SK-MEL-5 (cell line): Measurements from ENCODE around the gene FBXO10. TPM values are rescaled to one million over a fixed set of nuclear protein-coding genes. Genes with fewer than 3 reads are reported as not detected.

Source experiments
- DNase-seq: peaks from one replicate; pipeline ENCODE4 v3.0.0-alpha.2; 2016; ENCODE audit warnings: low read depth, low spot score
- in situ Hi-C: cut with HindIII; loops from 2 replicates; pipeline ENCODE4 v1.10.0; 2016; ENCODE audit warnings: low sequenced_read_pairs, high pct_unique_total_duplicates, low pct_unique_long_range_greater_than_20kb
- polyA plus RNA-seq, 2 experiments: library from polyadenylated mRNA; depleted of rRNA; stranded (reverse); fragments of >200 nt; gene quantifications; 2 replicates each; pipeline ENCODE4 v1.2.3, GENCODE V29; 2015
- total RNA-seq: library from RNA; depleted of rRNA; stranded (reverse); fragments of >200 nt; shearing (Covaris generic); gene quantifications from 2 replicates; pipeline ENCODE4 v1.2.3, GENCODE V29; 2014; rRNA removed

Gene FBXO10
- 12.9 and 20.2 TPM in 2 replicates for total RNA-seq
- polyA plus RNA-seq (2015; cell fraction: cytosol; rRNA removed): 10.7 and 12.5 TPM in 2 replicates
- polyA plus RNA-seq (2015; cell fraction: nucleus; rRNA removed): 9.1 and 15.4 TPM in 2 replicates

- in situ Hi-C loops: no loop called here
- peak; percentile 46 for DNase-seq
Measured at GRCh38 chr9:37575921-37576721, at the start of gene FBXO10. FBXO10 (minus strand) TSS chr9:37576380; CDS start chr9:37541768, 34,612 bp downstream.

- no peak for DNase-seq
- in situ Hi-C loops: no loop called here
Measured at GRCh38 chr9:37625758-37626147, 49.6 kb upstream of the FBXO10 start.

- DNase-seq: no peak
- in situ Hi-C loops: no loop called here
Measured at GRCh38 chr9:37625036-37625757, 49.0 kb upstream of the FBXO10 start.

- in situ Hi-C loops: no loop called here
- DNase-seq: no peak
Measured at GRCh38 chr9:37624073-37624472, 47.9 kb upstream of the FBXO10 start.

GRCh38 chr9:37623267-37623666 lies 47.1 kb upstream of the FBXO10 start:
- in situ Hi-C loops: no loop called here
- no peak for DNase-seq

- DNase-seq: no peak
- in situ Hi-C loops: no loop called here
Measured at GRCh38 chr9:37622462-37622861, 46.3 kb upstream of the FBXO10 start.

- no peak for DNase-seq
- in situ Hi-C loops: no loop called here
Measured at GRCh38 chr9:37621273-37622121, 45.3 kb upstream of the FBXO10 start.

GRCh38 chr9:37620396-37620795 lies 44.2 kb upstream of the FBXO10 start:
- in situ Hi-C loops: no loop called here
- no peak for DNase-seq

GRCh38 chr9:37619806-37620205 lies 43.6 kb upstream of the FBXO10 start:
- in situ Hi-C loops: no loop called here
- no peak for DNase-seq

- in situ Hi-C loops: no loop called here
Measured at GRCh38 chr9:37618817-37619216, 42.6 kb upstream of the FBXO10 start.

GRCh38 chr9:37617832-37618231 lies 41.7 kb upstream of the FBXO10 start:
- no peak for DNase-seq
- in situ Hi-C loops: no loop called here

More at GRCh38 chr9:37618817-37619216, 42.6 kb upstream of the FBXO10 start:
- DNase-seq: no peak

- in situ Hi-C loops: no loop called here
- DNase-seq: no peak
Measured at GRCh38 chr9:37617161-37617560, 41.0 kb upstream of the FBXO10 start.

GRCh38 chr9:37611961-37612360 lies 35.8 kb upstream of the FBXO10 start:
- DNase-seq: peak; percentile 52
- in situ Hi-C loops: no loop called here

- no peak for DNase-seq
- in situ Hi-C loops: no loop called here
Measured at GRCh38 chr9:37611014-37611413, 34.8 kb upstream of the FBXO10 start.

- in situ Hi-C loops: no loop called here
- DNase-seq: no peak
Measured at GRCh38 chr9:37609735-37610397, 33.7 kb upstream of the FBXO10 start.

- DNase-seq: no peak
- in situ Hi-C loops: no loop called here
Measured at GRCh38 chr9:37608250-37608649, 32.1 kb upstream of the FBXO10 start.

GRCh38 chr9:37604296-37604695 lies 28.1 kb upstream of the FBXO10 start:
- DNase-seq: no peak

More at GRCh38 chr9:37604296-37604695, 28.1 kb upstream of the FBXO10 start:
- in situ Hi-C loops: no loop called here
